ENCODE measurements around the gene DPP7. TPM values are rescaled to one million over a fixed set of nuclear protein-coding genes. Genes with fewer than 3 reads are reported as not detected.

Gene DPP7
- total and polyA plus RNA-seq, 2 experiments from 2014 or later = 206 to 544 TPM

GRCh38 chr9:137157618-137158415 lies 43.3 kb upstream of the DPP7 start:
- Histone ChIP-seq H3K4me2 (no peak overlapping the region), H2AFZ (no peak overlapping the region), H3K4me1 (ENCODE audit: insufficient read depth) (peaks cover 3% of the 10 kb centered on the region), H3K79me2 (no peaks in the 10 kb centered on the region), H3K4me3 (no peak overlapping the region), H3K9me2 (replicated peaks; ENCODE audit: insufficient read depth) (no peaks in the 10 kb centered on the region), H3K36me3 (replicated peaks; ENCODE audit: insufficient read depth, low read depth) (no peaks in the 10 kb centered on the region), H3K27me3 (peaks cover 75% of the 10 kb centered on the region), H3K9me3 (ENCODE audit: low read depth) (no peaks in the 10 kb centered on the region), H3K27ac (no peak overlapping the region), H4K20me1 (ENCODE audit: insufficient read depth, poor library complexity, severe bottlenecking) (no peaks in the 10 kb centered on the region)
- no peak for DNase-seq (ENCODE audit: low spot score)
- TF ChIP-seq, protein P1, sequence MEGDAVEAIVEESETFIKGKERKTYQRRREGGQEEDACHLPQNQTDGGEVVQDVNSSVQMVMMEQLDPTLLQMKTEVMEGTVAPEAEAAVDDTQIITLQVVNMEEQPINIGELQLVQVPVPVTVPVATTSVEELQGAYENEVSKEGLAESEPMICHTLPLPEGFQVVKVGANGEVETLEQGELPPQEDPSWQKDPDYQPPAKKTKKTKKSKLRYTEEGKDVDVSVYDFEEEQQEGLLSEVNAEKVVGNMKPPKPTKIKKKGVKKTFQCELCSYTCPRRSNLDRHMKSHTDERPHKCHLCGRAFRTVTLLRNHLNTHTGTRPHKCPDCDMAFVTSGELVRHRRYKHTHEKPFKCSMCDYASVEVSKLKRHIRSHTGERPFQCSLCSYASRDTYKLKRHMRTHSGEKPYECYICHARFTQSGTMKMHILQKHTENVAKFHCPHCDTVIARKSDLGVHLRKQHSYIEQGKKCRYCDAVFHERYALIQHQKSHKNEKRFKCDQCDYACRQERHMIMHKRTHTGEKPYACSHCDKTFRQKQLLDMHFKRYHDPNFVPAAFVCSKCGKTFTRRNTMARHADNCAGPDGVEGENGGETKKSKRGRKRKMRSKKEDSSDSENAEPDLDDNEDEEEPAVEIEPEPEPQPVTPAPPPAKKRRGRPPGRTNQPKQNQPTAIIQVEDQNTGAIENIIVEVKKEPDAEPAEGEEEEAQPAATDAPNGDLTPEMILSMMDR (IDR thresholded peaks at IDR 0.05; ENCODE audit: poor library complexity) = no peak
- no peak for TF ChIP-seq EZH2 (IDR thresholded peaks at IDR 0.05; ENCODE audit: borderline replicate concordance)
- no peak for TF ChIP-seq EZH2phosphoT487 (IDR thresholded peaks at IDR 0.05; ENCODE audit: low read depth, severe bottlenecking, unreplicated experiment)
- 74% methylated on average over 18 of the region's 19 CpGs for WGBS (ENCODE audit: low lambda C conversion rate, missing lambda C conversion rate)

GRCh38 chr9:137156567-137157375 lies 42.2 kb upstream of the DPP7 start:
- H3K79me2 ChIP-seq = no peaks in the 10 kb centered on the region
- no peak overlapping the region for H3K27ac ChIP-seq
- no peak overlapping the region for H3K4me3 ChIP-seq
- no peaks in the 10 kb centered on the region for H3K36me3 ChIP-seq (replicated peaks; ENCODE audit: insufficient read depth, low read depth)
- H3K27me3 ChIP-seq = peaks cover 64% of the 10 kb centered on the region
- TF ChIP-seq EZH2phosphoT487 (IDR thresholded peaks at IDR 0.05; ENCODE audit: low read depth, severe bottlenecking, unreplicated experiment) (no peak), EZH2 (IDR thresholded peaks at IDR 0.05; ENCODE audit: borderline replicate concordance) (no peak)
- TF ChIP-seq, protein P1 (IDR thresholded peaks at IDR 0.05; ENCODE audit: poor library complexity) = no peak
- whole genome bisulfite sequencing (ENCODE audit: low lambda C conversion rate, missing lambda C conversion rate) = 25% methylated on average over 57 of the region's 65 CpGs
- no peak overlapping the region for H2AFZ ChIP-seq
- H4K20me1 ChIP-seq (ENCODE audit: insufficient read depth, poor library complexity, severe bottlenecking) = no peaks in the 10 kb centered on the region
- H3K4me1 ChIP-seq (ENCODE audit: insufficient read depth) = no peaks in the 10 kb centered on the region
- peak overlapping the region; percentile 53 for H3K4me2 ChIP-seq
- peak; percentile 37 for DNase-seq (ENCODE audit: low spot score)
- H3K9me3 ChIP-seq (ENCODE audit: low read depth) = no peaks in the 10 kb centered on the region
- no peaks in the 10 kb centered on the region for H3K9me2 ChIP-seq (replicated peaks; ENCODE audit: insufficient read depth)

DNA sequence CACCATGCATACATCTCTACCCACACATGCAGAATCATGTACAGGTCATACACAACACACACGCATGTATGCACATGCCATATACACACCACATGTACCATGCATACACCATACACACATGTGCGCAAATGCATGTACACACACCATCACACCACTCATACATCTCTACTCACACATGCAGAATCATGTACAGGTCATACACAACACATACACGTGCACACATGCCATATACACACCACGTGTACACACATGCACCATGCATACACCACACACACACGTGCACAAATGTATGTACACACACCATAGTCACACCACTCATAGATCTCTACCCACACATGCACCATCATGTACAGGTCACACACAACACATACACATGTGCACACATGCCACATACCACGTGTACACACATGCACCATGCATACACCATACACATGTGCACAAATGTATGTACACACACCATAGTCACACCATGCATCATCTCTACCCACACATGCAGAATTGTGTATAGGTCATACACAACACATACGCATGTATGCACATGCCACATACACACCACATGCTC lies 38.4 kb upstream of the DPP7 start:
- H3K4me2 ChIP-seq = no peak overlapping the region

More for the DNA sequence above, 38.4 kb upstream of the DPP7 start:
- no peaks in the 10 kb centered on the region for H4K20me1 ChIP-seq (ENCODE audit: insufficient read depth, poor library complexity, severe bottlenecking)
- peaks cover 26% of the 10 kb centered on the region for H3K27me3 ChIP-seq
- TF ChIP-seq EZH2 (IDR thresholded peaks at IDR 0.05; ENCODE audit: borderline replicate concordance) (no peak), EZH2phosphoT487 (IDR thresholded peaks at IDR 0.05; ENCODE audit: low read depth, severe bottlenecking, unreplicated experiment) (no peak)
- TF ChIP-seq, protein P1 (IDR thresholded peaks at IDR 0.05; ENCODE audit: poor library complexity) = no peak
- no peaks in the 10 kb centered on the region for H3K4me1 ChIP-seq (ENCODE audit: insufficient read depth)
- no peak overlapping the region for H3K4me3 ChIP-seq
- H3K79me2 ChIP-seq = no peaks in the 10 kb centered on the region
- H3K36me3 ChIP-seq (replicated peaks; ENCODE audit: insufficient read depth, low read depth) = no peaks in the 10 kb centered on the region
- H3K27ac ChIP-seq = no peak overlapping the region
- no peak overlapping the region for H2AFZ ChIP-seq
- no peaks in the 10 kb centered on the region for H3K9me2 ChIP-seq (replicated peaks; ENCODE audit: insufficient read depth)
- no peak for DNase-seq (ENCODE audit: low spot score)
- 94% methylated on average over 7 of the region's 7 CpGs for WGBS (ENCODE audit: low lambda C conversion rate, missing lambda C conversion rate)
- no peaks in the 10 kb centered on the region for H3K9me3 ChIP-seq (ENCODE audit: low read depth)

All from hepatocyte (in vitro differentiated cells).